PFSK-1 (cell line): ENCODE data around the gene DMBT1.

Source experiments
- FOXP2 ChIP-seq: optimal IDR thresholded peaks from 2 replicates; pipeline ENCODE3; 2011; ENCODE audit warnings: borderline replicate concordance, control low read depth, inconsistent platforms; ENCODE audit not compliant: insufficient read depth; ENCODE audit errors: extremely low read length, extremely low read depth
- POLR2AphosphoS5 ChIP-seq: IDR thresholded peaks from 2 replicates; pipeline ENCODE4 v1.6.1; 2012; ENCODE audit warnings: low read depth, mild to moderate bottlenecking, control low read depth, low read length, moderate library complexity
- REST ChIP-seq, 2 experiments: IDR thresholded peaks; 2 replicates each; pipeline versions ENCODE4 v1.6.1 to v1.8.0; 2011 to 2012; ENCODE audit warnings: low read depth in 2 of 2, low read length in 2 of 2, control low read depth in 1 of 2, inconsistent platforms in 1 of 2, mild to moderate bottlenecking in 1 of 2, moderate library complexity in 1 of 2; ENCODE audit not compliant: insufficient read depth in 1 of 2
- SIN3A ChIP-seq: IDR thresholded peaks from 2 replicates; pipeline ENCODE4 v1.6.1; 2012; ENCODE audit warnings: mild to moderate bottlenecking, low read length, moderate library complexity, borderline replicate concordance; ENCODE audit not compliant: insufficient read depth
- TAF1 ChIP-seq: IDR thresholded peaks from 2 replicates; pipeline ENCODE4 v1.6.1; 2012; ENCODE audit warnings: low read length, control low read depth, borderline replicate concordance; ENCODE audit not compliant: insufficient read depth

Gene DMBT1

GRCh38 chr10:122663516-122664130 is 103.1 kb downstream of the DMBT1 start:
- TF ChIP-seq FOXP2 (no peak), REST (IDR thresholded peaks at IDR 0.05; ENCODE audit: insufficient read depth in 1 of 2, low read depth in 2 of 2, low read length in 2 of 2) (no peak), POLR2AphosphoS5 (no peak), TAF1 (no peak), SIN3A (no peak)

- TF ChIP-seq TAF1, result no peak
- no peak for TF ChIP-seq REST (IDR thresholded peaks at IDR 0.05; ENCODE audit: insufficient read depth in 1 of 2, low read depth in 2 of 2, low read length in 2 of 2)
- no peak for TF ChIP-seq FOXP2
- TF ChIP-seq SIN3A, result no peak
- TF ChIP-seq POLR2AphosphoS5, result no peak
Measured at GRCh38 chr10:122664501-122664900, 103.9 kb downstream of the DMBT1 start.

- TF ChIP-seq SIN3A (no peak), REST (IDR thresholded peaks at IDR 0.05; ENCODE audit: insufficient read depth in 1 of 2, low read depth in 2 of 2, low read length in 2 of 2) (no peak), POLR2AphosphoS5 (no peak), TAF1 (no peak), FOXP2 (no peak)
Measured at GRCh38 chr10:122665329-122665860, 104.8 kb downstream of the DMBT1 start.

- TF ChIP-seq REST (IDR thresholded peaks at IDR 0.05; ENCODE audit: insufficient read depth in 1 of 2, low read depth in 2 of 2, low read length in 2 of 2) (no peak), FOXP2 (no peak), SIN3A (no peak), POLR2AphosphoS5 (no peak), TAF1 (no peak)
Measured at GRCh38 chr10:122665946-122666345, 105.4 kb downstream of the DMBT1 start.

- TF ChIP-seq TAF1 (no peak), REST (IDR thresholded peaks at IDR 0.05; ENCODE audit: insufficient read depth in 1 of 2, low read depth in 2 of 2, low read length in 2 of 2) (no peak), SIN3A (no peak), POLR2AphosphoS5 (no peak), FOXP2 (no peak)
Measured at GRCh38 chr10:122669045-122669444, 108.5 kb downstream of the DMBT1 start.
